K562 (cell line): Measurements from ENCODE around the gene IRF1. TPM values are rescaled to one million over a fixed set of nuclear protein-coding genes. Genes with fewer than 3 reads are reported as not detected.

Source experiments
- ATF2 ChIP-seq: sonication (generic); formaldehyde crosslinking; IDR thresholded peaks from 2 replicates; pipeline ENCODE4 v1.8.1; 2022; ENCODE audit warnings: missing genetic modification reagents
- ELK3 ChIP-seq: fragments of 450-650 bp; formaldehyde crosslinking; IDR thresholded peaks from 2 replicates; pipeline ENCODE4 v1.4.0; 2020; ENCODE audit warnings: mild to moderate bottlenecking
- EP400 ChIP-seq: fragments of 450-650 bp; IDR thresholded peaks from 2 replicates; pipeline ENCODE4 v1.6.1; 2017; ENCODE audit warnings: antibody characterized with exemption, mild to moderate bottlenecking, moderate library complexity
- ESRRA ChIP-seq: fragments of 450-650 bp; IDR thresholded peaks from 2 replicates; pipeline ENCODE4 v1.6.1; 2014; ENCODE audit warnings: low read depth, mild to moderate bottlenecking, moderate library complexity, borderline replicate concordance
- MAX ChIP-seq: sonication (generic); formaldehyde crosslinking; IDR thresholded peaks from 2 replicates; pipeline ENCODE4 v1.9.0; 2022; ENCODE audit warnings: mild to moderate bottlenecking, missing genetic modification reagents
- PHTF2 ChIP-seq: fragments of 250-450 bp; sonication (Bioruptor Pico); IDR thresholded peaks from 2 replicates; pipeline ENCODE4 v1.5.0; 2021; ENCODE audit warnings: mild to moderate bottlenecking
- POLR2A ChIP-seq: fragments of 450-650 bp; conservative IDR thresholded peaks from 2 replicates; pipeline ENCODE4 v1.6.1; 2016
- RAD21 ChIP-seq, 2 experiments: fragments of 250-450 bp in 1 of 2; fragments of 450-650 bp in 1 of 2; sonication (Bioruptor Pico) in 1 of 2; formaldehyde crosslinking in 1 of 2; IDR thresholded peaks in 1 of 2; conservative IDR thresholded peaks in 1 of 2; 2 replicates each; pipeline versions ENCODE4 v1.4.0 to v1.8.0; 2020 to 2022; ENCODE audit warnings: mild to moderate bottlenecking in 2 of 2, moderate library complexity in 1 of 2
- RHOXF2B ChIP-seq: fragments of 250-450 bp; sonication (Bioruptor Pico); conservative IDR thresholded peaks from 2 replicates; pipeline ENCODE4 v1.5.1; 2021
- SMC3 ChIP-seq: conservative IDR thresholded peaks from 2 replicates; pipeline ENCODE4 v1.6.1; 2011; ENCODE audit warnings: low read depth, low read length, improper control_type of control experiment; ENCODE audit not compliant: insufficient read depth
- TBL1XR1 ChIP-seq, 2 experiments: IDR thresholded peaks; 2 replicates each; pipeline ENCODE4 v1.6.1; 2012; ENCODE audit warnings: improper control_type of control experiment in 2 of 2, low read length in 2 of 2, mild to moderate bottlenecking in 1 of 2
- TFAM ChIP-seq: fragments of 250-450 bp; sonication (Bioruptor Pico); conservative IDR thresholded peaks from 2 replicates; pipeline ENCODE4 v1.5.0; 2021; ENCODE audit warnings: mild to moderate bottlenecking, moderate library complexity
- ZNF143 ChIP-seq: sonication (generic); formaldehyde crosslinking; IDR thresholded peaks from 2 replicates; pipeline ENCODE4 v1.9.0; 2022; ENCODE audit warnings: mild to moderate bottlenecking, missing genetic modification reagents
- ZNF3 ChIP-seq: fragments of 250-450 bp; sonication (Bioruptor Pico); IDR thresholded peaks from 2 replicates; pipeline ENCODE4 v1.5.0; 2021; ENCODE audit warnings: mild to moderate bottlenecking, moderate library complexity
- ZNF436 ChIP-seq: fragments of 250-450, 450-650 bp; sonication (Bioruptor Pico); formaldehyde crosslinking; IDR thresholded peaks from 2 replicates; pipeline ENCODE4 v1.7.0; 2020; ENCODE audit warnings: mild to moderate bottlenecking
- ZNF586 ChIP-seq: fragments of 450-650 bp; formaldehyde crosslinking; conservative IDR thresholded peaks from 2 replicates; pipeline ENCODE4 v1.4.0; 2020; ENCODE audit warnings: mild to moderate bottlenecking, moderate library complexity
- ZNF668 ChIP-seq: fragments of 250-450 bp; sonication (Bioruptor Pico); IDR thresholded peaks from 2 replicates; pipeline ENCODE4 v1.8.0; 2022; ENCODE audit warnings: mild to moderate bottlenecking, inconsistent platforms
- ZNF707 ChIP-seq: fragments of 250-450 bp; sonication (Bioruptor Pico); conservative IDR thresholded peaks from 2 replicates; pipeline ENCODE4 v1.8.0; 2022; ENCODE audit warnings: inconsistent platforms, mild to moderate bottlenecking, moderate library complexity
- polyA plus RNA-seq, 8 experiments: library from polyadenylated mRNA; depleted of rRNA in 4 of 8; stranded (reverse) in 5 of 8; unstranded in 3 of 8; fragments of >200 nt; fragmentation: Nextera tagmentation in 2 of 8; fragmentation: Illumina TruSeq in 1 of 8; extraction: Ambion mirVana in 2 of 8; extraction: Trizol in 1 of 8; gene quantifications; 2 replicates each; pipeline versions ENCODE4 v1.2.1 to v1.2.3, GENCODE V29; 2011 to 2014; ENCODE audit warnings: inconsistent platforms in 1 of 8, missing spikeins in 1 of 8
- total RNA-seq, 7 experiments: library from RNA; depleted of rRNA in 6 of 7; stranded (reverse); fragments of >200 nt in 6 of 7; fragmentation: Illumina TruSeq in 2 of 7; extraction: Trizol in 2 of 7; gene quantifications; 2 replicates each; pipeline versions ENCODE4 v1.2.1 to v1.2.3, GENCODE V29; 2011 to 2021; ENCODE audit warnings: low replicate concordance in 1 of 7
- TF ChIP-seq, protein P1 (sequence below): fragments of 450-650 bp; IDR thresholded peaks from 2 replicates; pipeline ENCODE4 v1.6.1; 2018; ENCODE audit not compliant: partially characterized antibody
- TF ChIP-seq, protein P2 (sequence below): IDR thresholded peaks from 3 replicates; pipeline ENCODE4 v1.6.1; 2011; ENCODE audit warnings: borderline replicate concordance, mild to moderate bottlenecking; ENCODE audit not compliant: insufficient read length, insufficient read depth

Gene IRF1
- total and polyA plus RNA-seq, 9 of the 15 experiments (the other 6 are each of a cell fraction or from before 2014, with no cell fraction given) = 1.1 to 12.3 (median 5.9) TPM

GRCh38 chr5:132459031-132459982 lies 31.3 kb downstream of the IRF1 start (continued):
- peak in 1 of 2 experiments; percentile 41; a peak in 1 of 4 replicates for TF ChIP-seq TBL1XR1 (IDR thresholded peaks at IDR 0.05; ENCODE audit: low read length in 2 of 2)
- TF ChIP-seq RHOXF2B (CRISPR knock-in tag) = no peak; the same call in none of the 2 replicates
- peak; percentile 29; the same call in 1 of the 2 replicates for TF ChIP-seq ELK3
- TF ChIP-seq ATF2 (CRISPR knock-in tag) = no peak
- peak; percentile 91 for TF ChIP-seq ZNF586
- TF ChIP-seq RAD21 (CRISPR knock-in tag; conservative IDR thresholded peaks at IDR 0.05 in 1 of 2, IDR thresholded peaks at IDR 0.05 in 1 of 2) = peak in 1 of 2 experiments; percentile 26; a peak in 3 of 4 replicates
- peak; percentile 86 for TF ChIP-seq ZNF668 (CRISPR knock-in tag)
- TF ChIP-seq, protein P1, sequence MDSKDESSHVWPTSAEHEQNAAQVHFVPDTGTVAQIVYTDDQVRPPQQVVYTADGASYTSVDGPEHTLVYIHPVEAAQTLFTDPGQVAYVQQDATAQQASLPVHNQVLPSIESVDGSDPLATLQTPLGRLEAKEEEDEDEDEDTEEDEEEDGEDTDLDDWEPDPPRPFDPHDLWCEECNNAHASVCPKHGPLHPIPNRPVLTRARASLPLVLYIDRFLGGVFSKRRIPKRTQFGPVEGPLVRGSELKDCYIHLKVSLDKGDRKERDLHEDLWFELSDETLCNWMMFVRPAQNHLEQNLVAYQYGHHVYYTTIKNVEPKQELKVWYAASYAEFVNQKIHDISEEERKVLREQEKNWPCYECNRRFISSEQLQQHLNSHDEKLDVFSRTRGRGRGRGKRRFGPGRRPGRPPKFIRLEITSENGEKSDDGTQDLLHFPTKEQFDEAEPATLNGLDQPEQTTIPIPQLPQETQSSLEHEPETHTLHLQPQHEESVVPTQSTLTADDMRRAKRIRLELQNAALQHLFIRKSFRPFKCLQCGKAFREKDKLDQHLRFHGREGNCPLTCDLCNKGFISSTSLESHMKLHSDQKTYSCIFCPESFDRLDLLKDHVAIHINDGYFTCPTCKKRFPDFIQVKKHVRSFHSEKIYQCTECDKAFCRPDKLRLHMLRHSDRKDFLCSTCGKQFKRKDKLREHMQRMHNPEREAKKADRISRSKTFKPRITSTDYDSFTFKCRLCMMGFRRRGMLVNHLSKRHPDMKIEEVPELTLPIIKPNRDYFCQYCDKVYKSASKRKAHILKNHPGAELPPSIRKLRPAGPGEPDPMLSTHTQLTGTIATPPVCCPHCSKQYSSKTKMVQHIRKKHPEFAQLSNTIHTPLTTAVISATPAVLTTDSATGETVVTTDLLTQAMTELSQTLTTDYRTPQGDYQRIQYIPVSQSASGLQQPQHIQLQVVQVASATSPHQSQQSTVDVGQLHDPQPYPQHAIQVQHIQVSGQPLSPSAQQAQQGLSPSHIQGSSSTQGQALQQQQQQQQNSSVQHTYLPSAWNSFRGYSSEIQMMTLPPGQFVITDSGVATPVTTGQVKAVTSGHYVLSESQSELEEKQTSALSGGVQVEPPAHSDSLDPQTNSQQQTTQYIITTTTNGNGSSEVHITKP = peak; percentile 53
- TF ChIP-seq EP400 = peak; percentile 98
- peak; percentile 55; the same call in 1 of the 2 replicates for TF ChIP-seq MAX
- no peak; the same call in 1 of the 2 replicates for TF ChIP-seq ZNF707 (CRISPR knock-in tag)
- no peak for TF ChIP-seq ZNF143 (CRISPR knock-in tag)
- no peak for TF ChIP-seq TFAM (CRISPR knock-in tag)
- TF ChIP-seq, protein P2, sequence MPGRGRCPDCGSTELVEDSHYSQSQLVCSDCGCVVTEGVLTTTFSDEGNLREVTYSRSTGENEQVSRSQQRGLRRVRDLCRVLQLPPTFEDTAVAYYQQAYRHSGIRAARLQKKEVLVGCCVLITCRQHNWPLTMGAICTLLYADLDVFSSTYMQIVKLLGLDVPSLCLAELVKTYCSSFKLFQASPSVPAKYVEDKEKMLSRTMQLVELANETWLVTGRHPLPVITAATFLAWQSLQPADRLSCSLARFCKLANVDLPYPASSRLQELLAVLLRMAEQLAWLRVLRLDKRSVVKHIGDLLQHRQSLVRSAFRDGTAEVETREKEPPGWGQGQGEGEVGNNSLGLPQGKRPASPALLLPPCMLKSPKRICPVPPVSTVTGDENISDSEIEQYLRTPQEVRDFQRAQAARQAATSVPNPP = no peak
- peak; percentile 68; the same call in 1 of the 2 replicates for TF ChIP-seq ESRRA
- no peak for TF ChIP-seq PHTF2
- no peak for TF ChIP-seq ZNF436 (CRISPR knock-in tag)
- no peak for TF ChIP-seq POLR2A
- TF ChIP-seq ZNF3 (CRISPR knock-in tag) = no peak
- TF ChIP-seq SMC3 = no peak
